DOHH2 (cell line): ENCODE measurements around the gene ABCC11.

Experiments used
- H3F3A ChIP-seq: fragments of 200-600 bp; sonication (generic), shearing (Covaris generic); 2 replicates; pipeline ENCODE4 v1.6.0; 2016; ENCODE audit warnings: antibody characterized with exemption, mild to moderate bottlenecking; ENCODE audit not compliant: control insufficient read depth, insufficient read depth
- H3K27ac ChIP-seq: fragments of 200-600 bp; sonication (generic); 2 replicates; pipeline ENCODE4 v1.5.1; 2014; ENCODE audit warnings: low read depth, mild to moderate bottlenecking, low read length, moderate library complexity
- H3K27me3 ChIP-seq: fragments of 200-600 bp; sonication (generic); 2 replicates; pipeline ENCODE4 v1.6.1; 2014; ENCODE audit warnings: mild to moderate bottlenecking, low read length, mixed read lengths; ENCODE audit not compliant: control insufficient read depth
- H3K36me3 ChIP-seq: fragments of 200-600 bp; sonication (generic); 2 replicates; pipeline ENCODE4 v1.6.1; 2014; ENCODE audit warnings: mild to moderate bottlenecking, low read length, moderate library complexity, mixed read lengths; ENCODE audit not compliant: control insufficient read depth
- H3K4me1 ChIP-seq: fragments of 200-600 bp; sonication (generic); 2 replicates; pipeline ENCODE4 v1.6.1; 2014; ENCODE audit warnings: mild to moderate bottlenecking, low read length, mixed read lengths; ENCODE audit not compliant: control insufficient read depth
- H3K4me2 ChIP-seq: fragments of 200-600 bp; sonication (generic); 2 replicates; pipeline ENCODE4 v1.6.0; 2014; ENCODE audit warnings: mild to moderate bottlenecking, low read length, moderate library complexity
- H3K4me3 ChIP-seq: fragments of 200-600 bp; sonication (generic); 2 replicates; pipeline ENCODE4 v1.5.1; 2014; ENCODE audit warnings: mild to moderate bottlenecking, low read length, mixed read lengths
- H3K79me2 ChIP-seq: fragments of 200-600 bp; sonication (generic); 2 replicates; pipeline ENCODE4 v1.6.1; 2014; ENCODE audit warnings: mild to moderate bottlenecking, low read length, mixed read lengths; ENCODE audit not compliant: control insufficient read depth
- H3K9me2 ChIP-seq: fragments of 200-600 bp; sonication (generic); replicated peaks from 2 replicates; pipeline ENCODE4 v1.6.1; 2014; ENCODE audit warnings: mild to moderate bottlenecking, low read length, mixed read lengths; ENCODE audit not compliant: control insufficient read depth
- H3K9me3 ChIP-seq: fragments of 200-600 bp; sonication (generic); 2 replicates; pipeline ENCODE4 v1.6.1; 2014; ENCODE audit warnings: antibody characterized with exemption, low read length, mixed read lengths; ENCODE audit not compliant: control insufficient read depth, insufficient read depth
- H4K20me1 ChIP-seq: fragments of 200-600 bp; sonication (generic); 2 replicates; pipeline ENCODE4 v1.6.0; 2014; ENCODE audit warnings: low read depth, mild to moderate bottlenecking, antibody characterized with exemption, low read length, moderate library complexity; ENCODE audit not compliant: control insufficient read depth, insufficient read depth
- CTCF ChIP-seq: fragments of 200-600 bp; sonication (generic); IDR thresholded peaks from one replicate; pipeline ENCODE4 v1.5.1; 2014; ENCODE audit warnings: antibody characterized with exemption, mild to moderate bottlenecking, low read depth, low read length; ENCODE audit not compliant: poor library complexity, severe bottlenecking
- EZH2phosphoT487 ChIP-seq: fragments of 200-600 bp; sonication (generic); IDR thresholded peaks from 2 replicates; pipeline ENCODE4 v1.6.1; 2017; ENCODE audit warnings: borderline replicate concordance, mild to moderate bottlenecking, antibody characterized with exemption, low read length, moderate library complexity, mixed read lengths

Gene ABCC11

GRCh38 chr16:48194828-48195556 is 52.3 kb downstream of the ABCC11 start:
- no peaks in the 10 kb centered on the region for H3K79me2 ChIP-seq
- no peaks in the 10 kb centered on the region for H3K9me3 ChIP-seq
- H3K4me3 ChIP-seq: no peak overlapping the region
- H3K36me3 ChIP-seq: no peaks in the 10 kb centered on the region
- H3K27me3 ChIP-seq: no peaks in the 10 kb centered on the region
- no peak overlapping the region for H3K4me2 ChIP-seq
- no peak overlapping the region for H3K27ac ChIP-seq
- no peaks in the 10 kb centered on the region for H4K20me1 ChIP-seq
- no peaks in the 10 kb centered on the region for H3K9me2 ChIP-seq
- H3K4me1 ChIP-seq: no peaks in the 10 kb centered on the region
- TF ChIP-seq EZH2phosphoT487: no peak
- TF ChIP-seq CTCF: no peak
- no peaks in the 10 kb centered on the region for H3F3A ChIP-seq

GRCh38 chr16:48193846-48194245 is 53.5 kb downstream of the ABCC11 start:
- no peak overlapping the region for H3K4me2 ChIP-seq
- no peaks in the 10 kb centered on the region for H3K36me3 ChIP-seq
- no peaks in the 10 kb centered on the region for H3K9me2 ChIP-seq
- no peaks in the 10 kb centered on the region for H3F3A ChIP-seq
- no peak for TF ChIP-seq EZH2phosphoT487
- H3K27ac ChIP-seq: no peak overlapping the region
- no peaks in the 10 kb centered on the region for H4K20me1 ChIP-seq
- H3K4me1 ChIP-seq: no peaks in the 10 kb centered on the region
- no peaks in the 10 kb centered on the region for H3K27me3 ChIP-seq
- H3K4me3 ChIP-seq: no peak overlapping the region
- H3K79me2 ChIP-seq: no peaks in the 10 kb centered on the region
- no peaks in the 10 kb centered on the region for H3K9me3 ChIP-seq

GRCh38 chr16:48188449-48189102 is 58.8 kb downstream of the ABCC11 start:
- Histone ChIP-seq H3K4me3 (no peak overlapping the region), H3K9me3 (no peaks in the 10 kb centered on the region), H3K4me1 (no peaks in the 10 kb centered on the region), H3K27ac (no peak overlapping the region), H3K9me2 (no peaks in the 10 kb centered on the region), H4K20me1 (no peaks in the 10 kb centered on the region), H3F3A (no peaks in the 10 kb centered on the region), H3K4me2 (no peak overlapping the region), H3K27me3 (no peaks in the 10 kb centered on the region), H3K79me2 (no peaks in the 10 kb centered on the region), H3K36me3 (no peaks in the 10 kb centered on the region)
- TF ChIP-seq EZH2phosphoT487 (no peak), CTCF (no peak)

- Histone ChIP-seq H4K20me1 (no peaks in the 10 kb centered on the region), H3K4me2 (no peak overlapping the region), H3F3A (no peaks in the 10 kb centered on the region), H3K27ac (no peak overlapping the region), H3K9me3 (no peaks in the 10 kb centered on the region), H3K9me2 (no peaks in the 10 kb centered on the region), H3K4me1 (no peaks in the 10 kb centered on the region), H3K79me2 (no peaks in the 10 kb centered on the region), H3K36me3 (no peaks in the 10 kb centered on the region), H3K4me3 (no peak overlapping the region), H3K27me3 (no peaks in the 10 kb centered on the region)
- no peak for TF ChIP-seq CTCF
- TF ChIP-seq EZH2phosphoT487: no peak
Measured at GRCh38 chr16:48187779-48188178, 59.6 kb downstream of the ABCC11 start.
